GM18511 (cell line): ENCODE data around the gene IGFBP7.

Experiments used
- ATAC-seq: cut with Tn5 transposase; IDR thresholded peaks from one replicate; pipeline ENCODE4 v1.9.1; 2021; ENCODE audit warnings: mild to moderate bottlenecking, moderate library complexity; ENCODE audit not compliant: unreplicated experiment

Gene IGFBP7

DNA sequence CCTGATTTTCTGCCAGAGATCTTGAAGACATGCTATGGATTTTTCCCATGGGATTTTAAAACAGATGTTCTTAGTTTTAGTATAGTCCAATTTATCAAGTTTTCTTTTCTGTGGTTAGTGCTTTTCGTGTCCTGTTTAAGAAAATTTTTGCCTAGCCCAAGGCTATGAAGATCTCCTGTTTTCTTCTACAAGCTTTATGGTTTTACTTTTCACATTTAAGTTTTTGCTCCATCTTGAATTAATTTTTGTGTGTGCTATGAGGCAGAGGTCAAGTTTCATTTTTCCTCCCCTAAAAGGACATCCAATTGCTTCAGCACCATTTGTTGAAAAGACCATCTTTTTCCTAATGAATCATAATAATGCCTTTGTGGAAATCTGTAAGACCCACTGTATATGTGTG, 65.9 kb downstream of the IGFBP7 start:
- ATAC-seq, result no peak

DNA sequence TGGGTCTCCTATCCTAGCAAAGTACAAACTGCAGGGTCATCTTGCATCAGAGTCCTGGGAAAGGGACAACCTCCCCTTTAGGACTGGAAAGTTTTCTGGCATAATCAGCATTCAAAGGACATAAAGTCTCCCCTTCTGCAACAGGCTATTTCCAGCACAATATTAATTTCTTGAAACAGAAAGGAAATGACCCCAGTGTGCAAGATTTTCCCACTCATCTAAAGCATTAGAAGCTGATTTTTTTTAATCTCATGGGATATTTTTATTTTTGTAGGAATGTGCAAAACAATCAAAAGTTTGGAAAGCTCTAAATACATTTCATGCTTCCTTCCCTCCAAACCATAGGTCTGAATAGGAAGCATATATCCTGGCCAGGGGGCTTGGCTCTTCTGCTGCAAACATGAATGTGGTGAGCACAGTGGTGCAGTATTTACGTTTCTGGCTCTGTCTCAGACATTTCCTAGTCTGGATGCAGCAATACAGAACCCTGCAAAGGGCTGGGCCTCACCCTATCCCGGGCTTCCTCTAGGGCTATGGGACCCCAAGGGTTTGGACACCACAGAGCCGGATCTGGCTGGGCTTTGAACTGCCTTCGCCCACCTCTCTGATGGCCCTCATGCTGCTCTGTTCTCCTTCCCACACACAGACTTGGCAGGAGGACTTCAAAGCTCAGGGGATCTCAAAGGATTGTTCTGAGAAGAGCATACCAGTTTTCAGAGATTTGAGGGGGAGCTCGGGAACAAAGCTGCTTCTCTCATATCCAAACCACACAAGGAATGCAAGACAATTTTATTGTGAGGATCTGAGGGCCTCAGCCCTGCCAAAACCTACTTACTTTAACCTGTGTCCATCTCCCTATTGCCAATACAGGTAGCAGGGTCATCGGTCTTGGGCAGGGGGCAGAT, 66.6 kb downstream of the IGFBP7 start:
- ATAC-seq, result no peak

DNA sequence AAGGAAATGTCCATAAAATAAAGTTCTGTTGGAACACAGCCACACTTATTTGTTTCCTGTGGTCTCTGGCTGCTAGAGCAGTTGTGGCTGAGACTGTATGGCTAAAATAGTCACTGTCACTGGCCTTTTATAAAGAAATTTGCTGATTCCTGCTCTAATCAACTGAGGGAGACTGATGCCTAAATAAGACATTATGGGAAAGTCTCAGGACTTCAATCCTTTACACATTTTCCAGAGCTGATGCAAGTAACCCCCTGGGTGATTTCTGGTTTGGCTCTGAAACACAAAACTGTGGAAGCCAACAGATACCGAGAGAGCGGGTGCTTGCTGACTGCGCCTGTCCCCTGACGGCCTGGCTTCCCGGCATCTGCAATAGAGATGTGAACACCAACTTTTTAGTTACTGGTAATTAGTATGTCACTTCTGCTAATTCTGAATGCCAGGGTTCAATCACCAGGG, 67.4 kb downstream of the IGFBP7 start:
- no peak for ATAC-seq

DNA sequence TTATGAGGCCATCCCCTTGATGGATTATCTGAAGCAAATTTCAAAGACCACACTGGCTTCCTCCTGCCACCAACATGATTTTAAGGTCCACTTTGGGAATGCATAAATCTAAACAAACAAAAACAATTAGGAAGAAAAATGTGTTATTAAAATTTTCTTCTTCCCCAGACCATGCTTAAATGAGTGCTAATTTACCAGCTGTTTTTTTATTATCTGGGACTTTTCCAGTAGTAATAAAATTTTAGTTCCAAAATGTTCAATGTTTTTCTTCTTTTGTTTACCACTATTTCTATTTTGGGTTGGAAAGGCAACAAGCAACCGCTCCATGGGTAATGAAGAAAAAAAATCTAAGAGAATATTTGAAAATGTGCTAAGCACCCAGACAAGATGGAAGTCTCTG, 69.2 kb downstream of the IGFBP7 start:
- ATAC-seq, result no peak

DNA sequence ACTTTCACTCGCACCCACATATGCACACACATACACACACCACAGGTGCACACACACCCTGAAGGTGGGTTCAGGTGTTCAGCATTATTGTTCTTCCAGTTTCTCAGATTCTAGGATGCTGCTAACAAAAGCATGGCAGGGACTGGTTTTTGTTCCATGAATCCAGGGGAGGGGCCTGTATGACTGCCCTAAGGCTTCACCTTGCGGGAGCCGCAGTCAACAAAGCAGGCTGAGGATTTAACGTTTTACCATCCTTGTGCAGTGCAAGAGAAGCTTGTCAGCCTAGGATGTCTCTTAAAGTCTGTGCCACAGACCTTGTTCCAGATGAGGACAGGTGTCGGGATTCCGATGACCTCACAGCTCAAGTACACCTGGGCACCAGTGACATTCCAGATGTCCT, 69.7 kb downstream of the IGFBP7 start:
- ATAC-seq, result no peak

DNA sequence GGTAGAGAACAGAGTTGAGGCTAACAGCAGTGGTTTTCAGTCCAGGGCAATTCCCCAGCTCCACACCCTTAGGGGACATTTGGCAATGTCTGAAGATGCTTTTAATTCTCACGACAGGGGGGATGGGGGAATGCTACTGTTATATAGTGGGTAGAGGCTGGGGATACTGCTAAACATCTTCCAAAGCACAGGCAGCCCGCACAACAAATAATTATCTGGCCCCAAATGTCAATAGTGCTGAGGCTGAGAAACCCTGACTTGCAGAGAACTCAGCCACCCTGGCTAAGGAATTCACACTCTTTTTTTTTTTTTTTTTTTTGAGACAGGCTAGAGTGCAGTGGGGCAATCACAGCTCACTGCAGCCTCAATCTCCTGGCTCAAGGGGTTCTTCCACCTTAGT, 70.8 kb downstream of the IGFBP7 start:
- no peak for ATAC-seq

DNA sequence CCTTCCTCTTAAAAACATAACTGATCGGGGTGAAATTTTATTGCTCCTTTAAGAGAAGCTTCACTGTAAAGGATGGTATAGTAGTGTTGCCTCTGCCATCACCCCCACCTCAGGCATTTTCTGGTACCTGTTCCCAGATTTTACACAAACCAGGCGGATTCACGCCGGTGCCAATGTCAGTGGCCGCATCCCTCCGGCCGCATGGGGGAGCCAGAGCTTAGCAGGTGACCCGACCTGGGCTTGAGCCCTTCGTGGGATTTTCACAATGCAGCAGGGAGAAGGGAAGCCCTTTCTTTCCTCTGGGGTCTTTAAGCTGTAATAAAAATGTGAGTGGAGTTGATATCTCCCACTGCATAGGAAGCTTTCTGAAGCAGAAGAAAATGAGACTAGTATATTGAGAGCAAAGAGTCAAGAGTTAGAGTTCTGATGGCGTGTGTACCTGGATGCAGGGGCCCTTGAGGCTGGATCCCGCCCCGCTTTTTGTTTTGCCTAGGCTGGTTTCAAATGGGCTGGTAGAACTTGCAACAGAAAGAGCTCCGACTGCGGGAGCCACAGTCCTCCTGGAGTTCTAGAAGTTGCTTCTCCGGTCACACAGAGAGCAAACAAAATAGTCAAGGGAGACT, 72.1 kb downstream of the IGFBP7 start:
- no peak for ATAC-seq

DNA sequence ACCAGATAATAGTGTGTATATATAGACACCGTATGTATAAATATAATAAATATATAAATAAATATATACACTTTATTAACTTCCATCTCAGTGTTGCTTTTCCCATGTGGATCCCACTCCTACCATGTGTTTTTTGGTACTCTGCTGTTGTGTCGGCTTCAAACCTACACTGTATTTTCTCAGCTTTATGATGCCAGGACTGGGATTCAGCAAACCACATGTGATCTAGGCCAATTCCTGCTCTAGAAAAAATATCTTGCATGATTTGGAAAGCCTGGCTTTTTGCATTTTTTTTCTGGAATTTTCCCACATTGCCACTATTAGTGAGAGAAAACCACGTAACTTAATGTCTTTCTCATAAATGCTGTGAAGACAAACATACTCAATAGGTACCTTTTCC, 75.7 kb downstream of the IGFBP7 start:
- no peak for ATAC-seq

DNA sequence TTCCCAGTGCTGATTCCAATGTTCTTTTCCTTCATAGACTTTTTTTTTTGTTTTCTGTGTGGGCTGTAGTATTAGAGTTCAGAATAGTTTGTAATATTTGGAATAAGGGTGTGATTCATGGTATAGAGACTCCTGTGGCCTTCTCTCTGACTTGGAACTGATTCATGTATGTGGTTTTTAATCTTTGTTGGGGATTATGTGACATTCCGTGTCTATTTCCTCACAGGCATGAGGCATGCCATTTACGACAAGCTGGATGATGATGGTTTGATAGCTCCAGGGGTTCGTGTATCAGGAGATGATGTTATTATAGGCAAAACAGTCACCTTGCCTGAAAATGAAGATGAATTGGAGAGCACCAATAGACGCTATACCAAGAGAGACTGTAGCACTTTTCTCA, 87.1 kb downstream of the IGFBP7 start:
- no peak for ATAC-seq

DNA sequence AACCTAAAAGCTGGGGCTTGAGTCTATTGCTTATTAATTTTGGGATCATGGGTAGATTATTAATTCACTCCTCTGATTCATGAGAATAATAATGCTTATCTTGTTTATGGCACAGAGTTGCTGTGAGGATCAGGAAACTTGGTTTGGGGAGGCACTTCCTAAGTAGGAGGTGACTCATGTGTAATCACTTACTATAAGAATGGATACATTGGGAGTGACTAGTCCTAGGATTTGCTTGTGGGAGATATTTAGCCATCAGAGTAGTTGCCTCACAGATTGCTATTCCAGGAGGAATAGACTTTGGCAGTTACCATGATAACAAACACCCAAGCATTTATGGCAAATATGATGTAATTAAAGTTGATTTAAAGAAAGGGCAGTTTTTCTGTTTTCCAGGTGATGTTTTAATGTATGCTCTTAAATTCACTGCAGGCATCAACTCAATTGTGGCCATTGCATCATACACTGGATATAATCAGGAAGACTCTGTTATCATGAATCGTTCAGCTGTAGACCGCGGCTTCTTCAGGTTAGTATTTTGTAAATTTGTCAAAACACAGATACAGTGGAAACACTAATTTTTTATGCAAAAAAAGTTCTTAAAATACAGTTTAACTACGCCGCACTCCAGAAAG, 89.6 kb downstream of the IGFBP7 start:
- no peak for ATAC-seq

DNA sequence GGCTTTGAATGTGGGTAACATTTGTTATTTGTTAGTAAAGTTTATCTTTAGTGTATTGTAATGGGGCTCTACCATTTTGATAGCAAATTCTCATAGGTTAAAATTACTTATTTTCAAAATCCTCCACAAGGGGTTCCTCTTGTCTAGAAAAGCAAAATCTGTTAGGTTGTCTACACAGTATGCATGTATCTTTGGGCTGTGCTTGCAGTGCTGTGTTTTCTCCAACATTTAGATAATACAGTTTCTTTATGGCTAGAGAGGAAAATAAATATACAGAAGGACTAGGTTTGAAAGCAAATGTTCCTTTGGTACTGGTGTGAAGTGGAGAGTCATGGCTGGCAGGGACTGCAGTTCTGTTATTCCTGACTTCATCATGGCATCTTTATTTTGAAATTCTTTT, 91.2 kb downstream of the IGFBP7 start:
- ATAC-seq, result no peak

DNA sequence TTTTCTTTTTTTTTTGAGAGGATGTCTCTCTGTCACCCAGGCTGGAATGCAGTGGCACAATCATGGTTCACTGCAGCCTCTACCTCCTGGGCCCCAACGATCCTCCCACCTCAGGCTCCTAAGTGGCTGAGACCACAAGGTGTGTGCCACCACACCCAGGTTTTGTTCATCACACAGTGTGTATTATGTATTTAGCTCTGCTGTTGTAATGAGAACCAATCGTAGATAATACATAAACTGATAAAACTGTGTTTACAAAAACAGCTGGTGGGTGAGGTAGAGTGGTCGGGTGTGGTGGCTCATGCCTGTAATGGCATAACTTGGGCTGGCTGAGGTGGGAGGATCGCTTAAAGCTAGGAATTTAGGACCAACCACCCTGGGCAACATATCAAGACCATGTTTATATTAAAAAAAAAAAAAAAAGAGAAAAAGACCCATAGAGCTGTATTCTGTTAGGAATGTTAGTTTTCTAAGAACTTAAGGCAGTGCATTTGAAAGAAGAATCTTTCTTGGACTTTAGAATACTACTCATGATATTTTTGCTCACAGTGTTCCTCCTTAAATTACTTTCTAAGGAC, 96.6 kb downstream of the IGFBP7 start:
- no peak for ATAC-seq

DNA sequence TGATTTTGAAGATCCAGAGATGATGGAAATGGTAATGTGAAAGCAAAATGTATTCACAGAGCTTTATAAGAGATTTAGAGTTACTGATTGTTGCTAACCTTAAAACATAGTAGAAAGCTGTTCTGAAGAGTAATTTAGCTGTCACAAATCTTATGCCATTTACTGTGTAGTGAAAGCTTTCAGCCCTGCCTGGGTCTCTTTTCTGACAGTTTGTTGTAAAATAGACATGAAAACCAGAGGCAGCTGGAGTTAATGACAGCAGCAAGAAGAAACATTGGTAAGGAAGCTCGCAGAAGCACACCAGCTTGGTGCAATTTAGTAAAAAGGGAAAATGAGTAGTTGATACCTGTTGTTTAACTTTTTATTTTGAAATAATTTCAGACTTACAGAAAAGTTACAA, 110.4 kb downstream of the IGFBP7 start:
- no peak for ATAC-seq

DNA sequence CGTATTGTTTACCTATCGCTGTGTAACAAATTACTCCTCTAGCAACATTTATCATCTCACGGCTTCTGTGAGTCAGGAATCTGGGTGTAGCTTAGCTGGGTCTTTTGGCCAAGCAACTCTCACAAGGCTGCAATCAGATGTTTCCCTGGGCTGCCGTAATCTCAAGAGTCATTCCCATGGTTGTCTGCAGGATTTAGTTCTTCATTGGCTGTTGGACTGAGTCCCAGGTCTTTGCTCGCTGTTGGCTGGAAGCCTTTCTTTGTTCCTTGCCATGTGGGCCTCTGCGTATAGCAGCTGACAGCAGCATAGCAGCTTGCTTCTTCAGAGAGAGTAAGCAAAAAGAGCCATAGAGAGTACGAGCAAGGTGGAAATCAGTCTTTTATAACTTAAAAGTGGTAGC, 114.7 kb downstream of the IGFBP7 start:
- no peak for ATAC-seq

DNA sequence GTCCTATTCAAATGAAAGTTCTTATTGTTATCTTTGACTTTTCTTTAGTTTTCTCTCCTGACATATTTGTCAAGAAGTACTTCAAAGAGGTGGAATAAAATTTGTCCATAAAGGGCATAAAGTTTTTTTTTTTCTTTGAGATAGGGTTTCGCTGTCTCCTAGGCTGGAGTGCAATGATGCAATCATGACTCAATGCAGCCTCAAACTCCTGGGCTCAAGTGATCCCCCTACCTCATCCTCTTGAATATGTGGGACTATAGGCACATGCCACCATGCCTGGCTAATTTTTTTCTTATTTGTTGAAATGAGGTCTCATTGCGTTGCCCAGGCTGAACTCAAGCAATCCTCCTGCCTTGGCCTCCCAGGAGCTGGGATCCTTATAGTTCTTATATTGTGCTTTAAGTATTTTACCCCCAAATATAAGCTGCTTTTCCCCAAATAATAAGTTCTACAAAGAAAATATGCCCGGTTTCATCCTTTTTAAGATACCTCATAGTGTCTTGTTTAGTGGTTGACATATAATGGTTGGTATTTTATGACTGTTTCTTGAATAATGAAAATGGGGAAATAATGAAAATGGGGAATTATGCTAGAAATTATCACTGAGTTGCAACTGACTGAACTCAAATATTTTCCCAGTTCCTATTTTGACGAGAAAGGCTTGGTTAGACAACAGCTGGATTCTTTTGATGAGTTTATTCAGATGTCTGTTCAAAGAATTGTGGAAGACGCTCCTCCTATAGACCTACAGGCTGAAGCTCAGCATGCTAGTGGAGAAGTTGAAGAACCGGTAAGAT, 119.9 kb downstream of the IGFBP7 start:
- no peak for ATAC-seq

DNA sequence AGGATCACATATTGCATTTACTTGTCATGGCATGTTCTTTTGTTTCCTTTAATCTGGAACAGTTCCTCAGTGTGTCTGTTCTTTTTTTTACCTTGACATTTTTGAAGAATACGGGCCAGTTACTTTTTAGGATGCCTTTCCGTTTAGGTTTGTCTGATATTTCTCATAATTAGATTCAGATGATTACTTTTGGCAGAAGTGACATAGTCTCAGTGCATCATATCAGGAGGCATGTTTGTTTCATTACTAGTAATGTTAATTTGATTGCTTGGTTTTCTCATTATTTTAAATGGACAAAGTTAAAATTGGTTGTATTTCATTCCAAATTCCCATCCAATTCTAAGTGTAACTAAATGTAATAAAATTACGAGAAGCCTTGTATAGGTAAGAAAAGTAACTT, 123.2 kb downstream of the IGFBP7 start:
- no peak for ATAC-seq

DNA sequence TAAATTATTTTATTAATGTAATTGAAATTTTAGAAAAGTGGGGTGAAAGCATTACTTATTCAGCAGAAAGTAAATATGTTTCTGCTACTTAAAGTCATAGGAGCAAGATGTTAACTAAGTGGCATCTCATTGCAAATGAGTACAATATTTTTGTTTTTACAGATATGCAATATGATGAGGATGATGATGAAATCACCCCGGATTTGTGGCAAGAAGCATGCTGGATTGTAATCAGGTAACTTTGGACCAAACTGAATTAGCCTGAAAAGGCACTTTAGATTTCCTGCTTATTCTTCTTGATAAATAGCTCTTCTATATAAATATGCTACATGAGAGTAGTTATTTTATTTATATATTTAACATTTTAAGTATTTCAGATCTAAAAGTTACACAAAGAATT, 124.0 kb downstream of the IGFBP7 start:
- no peak for ATAC-seq

DNA sequence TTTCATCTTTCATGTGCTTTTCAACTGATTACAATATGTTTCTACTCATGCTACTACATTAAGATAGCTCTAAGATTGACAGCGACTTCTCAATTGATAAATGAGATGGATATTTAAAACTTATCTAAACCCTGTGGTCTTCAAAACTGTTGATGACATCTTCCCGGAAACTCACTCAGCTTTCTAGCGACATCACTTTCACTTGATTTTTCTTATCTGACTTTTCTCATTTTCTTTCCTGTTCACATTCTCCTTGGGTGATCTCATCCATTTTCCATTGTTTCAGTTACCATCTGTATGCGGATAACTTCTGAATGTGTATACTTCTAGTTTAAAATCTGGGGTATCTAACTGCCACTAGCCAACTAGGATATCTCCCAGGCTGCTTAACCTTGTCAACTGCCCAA, 128.4 kb downstream of the IGFBP7 start:
- ATAC-seq, result no peak
